Tibial artery (tissue), 4 donors: ENCODE measurements around the gene SOBP.

Source experiments
- DNase-seq, 2 donors: peaks; one replicate each; pipeline ENCODE4 v3.0.0-alpha.2; 2019
- H3K27ac ChIP-seq, 2 donors: fragments of 200-600 bp; sonication (generic) in 1 of 2; 1 replicate in 1 of 2; 2 replicates in 1 of 2; pipeline ENCODE4 v1.5.1; 2018 to 2019; ENCODE audit warnings: mild to moderate bottlenecking in 1 of 2
- H3K27me3 ChIP-seq, 2 donors: fragments of 200-600 bp; sonication (generic) in 1 of 2; one replicate each; pipeline versions ENCODE4 v1.5.1 to v1.6.0; 2016 to 2019
- H3K36me3 ChIP-seq, 3 donors: fragments of 200-600 bp; sonication (generic) in 2 of 3; one replicate each; pipeline ENCODE4 v1.5.1; 2016 to 2019; ENCODE audit warnings: mild to moderate bottlenecking in 2 of 3
- H3K4me1 ChIP-seq, 4 donors: fragments of 200-600 bp; sonication (generic) in 2 of 4; 1 replicate in 3 of 4; 2 replicates in 1 of 4; pipeline ENCODE4 v1.5.1; 2016 to 2019
- H3K4me3 ChIP-seq, 2 donors: fragments of 200-600 bp; sonication (generic) in 1 of 2; 1 replicate in 1 of 2; 2 replicates in 1 of 2; pipeline ENCODE4 v1.5.1; 2018 to 2019; ENCODE audit warnings: mild to moderate bottlenecking in 2 of 2
- H3K9me3 ChIP-seq, 3 donors: fragments of 200-600 bp; sonication (generic) in 1 of 3; one replicate each; pipeline ENCODE4 v1.5.1; 2016 to 2019
- intact Hi-C: fragments of 100-400 bp; cut with DNase I; formaldehyde crosslinking; loops from one replicate; pipeline ENCODE4 v1.15.0; 2023; ENCODE audit warnings: low total_unique reads
- TF ChIP-seq, protein P1 (sequence below), 2 experiments: fragments of 200-600 bp in 1 of 2; fragments of 450-650 bp in 1 of 2; IDR thresholded peaks; one replicate each; pipeline ENCODE4 v1.5.1; 2017 to 2019; ENCODE audit warnings: antibody characterized with exemption in 2 of 2, mild to moderate bottlenecking in 1 of 2, moderate library complexity in 1 of 2

Gene SOBP

DNA sequence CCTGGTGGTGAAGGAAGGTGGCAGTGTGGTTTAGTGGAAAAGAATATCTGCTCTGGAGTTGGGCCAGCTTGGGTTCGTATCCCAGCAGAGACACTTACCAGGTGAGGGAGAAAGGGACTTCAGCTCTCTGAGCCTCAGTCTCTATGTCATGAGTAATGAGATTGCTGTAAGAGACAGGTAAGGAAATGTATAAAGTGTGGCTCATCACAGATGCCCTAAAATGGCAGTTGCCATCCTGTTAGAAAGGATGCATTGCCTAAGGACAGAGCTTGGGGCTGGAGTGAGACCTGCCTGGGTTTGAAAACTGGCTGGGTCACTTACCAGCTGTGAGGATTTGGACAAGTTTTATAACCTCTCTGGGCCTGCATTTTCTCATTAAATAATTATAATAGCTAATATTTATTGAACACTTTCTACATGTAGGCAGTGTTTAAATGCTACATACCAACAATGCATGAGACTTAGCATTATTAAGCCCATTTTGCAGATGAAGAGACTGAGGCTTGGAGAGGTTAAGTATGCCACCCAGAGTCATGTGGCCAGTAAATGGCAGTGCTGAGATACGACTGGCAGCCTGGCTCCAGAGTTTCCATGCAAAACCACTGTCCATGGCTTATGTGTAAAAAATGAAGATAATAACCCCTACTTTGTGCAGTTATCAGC is 157.0 kb downstream of the SOBP start:
- H3K27me3 ChIP-seq, result no peaks in the 10 kb centered on the region
- TF ChIP-seq, protein P1, sequence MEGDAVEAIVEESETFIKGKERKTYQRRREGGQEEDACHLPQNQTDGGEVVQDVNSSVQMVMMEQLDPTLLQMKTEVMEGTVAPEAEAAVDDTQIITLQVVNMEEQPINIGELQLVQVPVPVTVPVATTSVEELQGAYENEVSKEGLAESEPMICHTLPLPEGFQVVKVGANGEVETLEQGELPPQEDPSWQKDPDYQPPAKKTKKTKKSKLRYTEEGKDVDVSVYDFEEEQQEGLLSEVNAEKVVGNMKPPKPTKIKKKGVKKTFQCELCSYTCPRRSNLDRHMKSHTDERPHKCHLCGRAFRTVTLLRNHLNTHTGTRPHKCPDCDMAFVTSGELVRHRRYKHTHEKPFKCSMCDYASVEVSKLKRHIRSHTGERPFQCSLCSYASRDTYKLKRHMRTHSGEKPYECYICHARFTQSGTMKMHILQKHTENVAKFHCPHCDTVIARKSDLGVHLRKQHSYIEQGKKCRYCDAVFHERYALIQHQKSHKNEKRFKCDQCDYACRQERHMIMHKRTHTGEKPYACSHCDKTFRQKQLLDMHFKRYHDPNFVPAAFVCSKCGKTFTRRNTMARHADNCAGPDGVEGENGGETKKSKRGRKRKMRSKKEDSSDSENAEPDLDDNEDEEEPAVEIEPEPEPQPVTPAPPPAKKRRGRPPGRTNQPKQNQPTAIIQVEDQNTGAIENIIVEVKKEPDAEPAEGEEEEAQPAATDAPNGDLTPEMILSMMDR (IDR thresholded peaks at IDR 0.05), result no peak
- H3K4me1 ChIP-seq, result peaks cover 0 to 16% (median 4%) of the 10 kb centered on the region in 4 donors
- peaks cover 0 to 2% (median 0%) of the 10 kb centered on the region in 3 donors for H3K9me3 ChIP-seq
- H3K36me3 ChIP-seq, result no peaks in the 10 kb centered on the region
- no peak for DNase-seq
- intact Hi-C loops, result no loop called here
- no peak overlapping the region for H3K4me3 ChIP-seq
- H3K27ac ChIP-seq, result no peak overlapping the region

DNA sequence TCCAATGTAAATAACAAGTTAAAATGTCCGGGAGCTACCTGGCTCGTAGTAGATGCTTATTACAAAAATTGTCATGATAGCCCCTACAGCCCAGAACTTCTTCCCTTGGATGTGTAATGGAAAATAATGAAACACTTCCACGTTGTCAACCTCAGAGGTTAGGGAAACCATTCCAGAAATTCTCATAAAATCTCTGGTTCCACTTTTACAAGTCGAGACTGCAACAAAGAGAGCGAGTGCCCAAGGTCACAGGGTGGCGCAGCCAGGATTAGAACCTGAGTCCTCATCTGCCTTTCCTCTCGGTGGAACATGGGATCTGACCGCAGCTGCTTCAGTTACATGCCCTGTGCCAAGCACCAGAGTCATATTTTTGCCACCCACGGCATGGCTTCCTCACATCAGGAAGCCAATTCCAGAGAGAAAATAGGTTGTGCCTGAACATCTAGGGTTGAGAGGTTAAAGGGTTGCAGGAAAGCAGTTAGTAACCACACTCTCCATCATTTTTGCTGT is 157.6 kb downstream of the SOBP start:
- TF ChIP-seq, protein P1 (IDR thresholded peaks at IDR 0.05), result no peak
- Histone ChIP-seq H3K9me3 (peaks cover 0 to 3% (median 0%) of the 10 kb centered on the region in 3 donors), H3K27ac (no peak overlapping the region), H3K4me1 (peaks cover 0 to 13% (median 4%) of the 10 kb centered on the region in 4 donors), H3K4me3 (no peak overlapping the region), H3K27me3 (no peaks in the 10 kb centered on the region), H3K36me3 (no peaks in the 10 kb centered on the region)
- no peak for DNase-seq
- intact Hi-C loops, result no loop called here

DNA sequence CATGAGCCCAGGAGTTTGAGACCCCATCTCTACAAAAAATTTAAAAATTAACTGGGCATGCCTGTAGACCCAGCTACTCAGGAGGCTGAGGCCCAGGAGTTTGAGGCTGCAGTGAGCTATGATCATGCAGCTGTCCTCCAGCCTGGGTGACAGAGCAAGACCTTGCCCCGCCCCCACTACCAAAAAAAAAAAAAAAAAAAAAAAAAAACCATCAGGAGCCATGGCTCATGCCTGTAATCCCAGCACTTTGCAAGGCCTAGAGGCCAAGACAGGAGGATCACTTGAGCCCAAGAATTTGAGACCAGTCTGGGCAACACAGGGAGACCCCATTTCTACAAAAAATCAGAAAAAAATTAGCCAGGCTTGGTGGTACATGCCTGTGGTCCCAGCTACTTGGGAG is 159.1 kb downstream of the SOBP start:
- H3K27ac ChIP-seq, result no peak overlapping the region

DNA sequence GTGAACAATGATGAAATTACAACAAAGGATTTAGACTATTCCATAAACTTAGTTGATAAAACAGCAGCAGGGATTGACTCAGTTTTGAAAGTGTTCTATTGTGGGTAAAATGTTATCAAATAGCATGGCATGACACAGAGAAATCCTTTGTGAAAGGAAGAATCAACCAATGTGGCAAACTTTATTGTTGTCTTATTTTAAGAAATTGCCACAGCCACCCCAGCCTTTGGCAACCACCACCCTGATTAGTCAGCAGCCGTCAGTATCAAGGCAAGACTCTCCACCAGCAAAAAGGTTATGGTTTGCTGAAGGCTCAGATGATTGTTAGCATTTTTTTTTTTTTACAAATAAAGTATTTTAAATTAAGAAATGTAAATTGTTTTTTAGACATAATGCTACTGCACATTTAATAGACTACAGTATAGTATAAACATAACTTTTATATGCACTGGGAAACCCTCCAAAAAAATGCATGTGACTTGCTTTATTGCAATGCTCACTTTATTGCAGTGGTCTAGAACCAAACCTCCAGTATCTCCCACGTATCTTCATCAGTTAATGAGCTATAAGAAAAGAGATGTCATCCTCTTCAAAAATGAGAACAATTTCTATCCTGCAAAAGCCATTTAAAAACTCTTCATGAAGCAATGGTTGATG is 162.7 kb downstream of the SOBP start:
- Histone ChIP-seq H3K4me3 (no peak overlapping the region), H3K36me3 (no peaks in the 10 kb centered on the region), H3K27ac (no peak overlapping the region), H3K27me3 (no peaks in the 10 kb centered on the region), H3K4me1 (no peaks in the 10 kb centered on the region), H3K9me3 (peaks cover 0 to 3% (median 0%) of the 10 kb centered on the region in 3 donors)
- TF ChIP-seq, protein P1 (IDR thresholded peaks at IDR 0.05), result no peak
- no peak for DNase-seq
- intact Hi-C loops, result no loop called here

More for the DNA sequence above, 159.1 kb downstream of the SOBP start:
- DNase-seq, result no peak
- Histone ChIP-seq H3K4me3 (no peak overlapping the region), H3K27me3 (no peaks in the 10 kb centered on the region), H3K9me3 (peaks cover 0 to 3% (median 0%) of the 10 kb centered on the region in 3 donors), H3K4me1 (peaks cover 0 to 13% (median 4%) of the 10 kb centered on the region in 4 donors), H3K36me3 (no peaks in the 10 kb centered on the region)
- intact Hi-C loops, result no loop called here
- TF ChIP-seq, protein P1 (IDR thresholded peaks at IDR 0.05), result no peak

DNA sequence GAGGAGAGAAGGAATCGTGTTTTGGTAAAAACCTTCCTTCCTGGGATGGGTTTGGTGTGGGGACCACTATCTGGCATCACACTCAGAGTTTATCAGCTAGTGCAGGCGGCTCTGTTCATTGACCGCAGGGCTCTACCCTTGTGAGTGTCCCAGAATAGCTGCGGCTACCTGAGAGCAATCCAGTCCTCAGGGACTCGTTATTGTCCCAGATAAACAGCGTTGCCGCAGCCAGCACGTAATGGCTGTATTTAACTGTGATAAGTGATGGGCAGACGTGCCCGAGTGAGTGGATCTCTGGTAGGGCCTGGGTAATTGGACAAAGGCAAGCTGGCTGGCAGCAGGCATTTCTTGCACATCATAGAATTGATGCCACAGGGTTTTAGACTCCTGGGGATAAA is 163.3 kb downstream of the SOBP start:
- Histone ChIP-seq H3K27ac (no peak overlapping the region), H3K27me3 (no peaks in the 10 kb centered on the region), H3K36me3 (peaks cover 0 to 1% (median 0%) of the 10 kb centered on the region in 3 donors), H3K4me3 (no peak overlapping the region), H3K9me3 (peaks cover 0 to 3% (median 0%) of the 10 kb centered on the region in 3 donors), H3K4me1 (no peaks in the 10 kb centered on the region)
- intact Hi-C loops, result no loop called here
- DNase-seq, result no peak
- TF ChIP-seq, protein P1 (IDR thresholded peaks at IDR 0.05), result no peak
